Thymus (tissue), 11 donors: ENCODE results near the gene REPIN1. TPM values are rescaled to one million over a fixed set of nuclear protein-coding genes. Genes with fewer than 3 reads are reported as not detected.

Experiments used
- DNase-seq, 9 donors: peaks; one replicate each; pipeline ENCODE4 v3.0.0-alpha.2; 2013; ENCODE audit warnings: low spot score in 9 of 9, low read depth in 6 of 9, missing footprints in 1 of 9
- H3K27ac ChIP-seq, 2 donors: one replicate each; pipeline ENCODE4 v1.5.1; 2013; ENCODE audit warnings: control low read depth in 1 of 2, low read depth in 1 of 2, low read length in 1 of 2, mild to moderate bottlenecking in 1 of 2, moderate library complexity in 1 of 2
- H3K27me3 ChIP-seq, 2 donors: one replicate each; pipeline ENCODE4 v1.5.1; 2013; ENCODE audit warnings: low read length in 1 of 2; ENCODE audit not compliant: control insufficient read depth in 2 of 2, insufficient read depth in 1 of 2
- H3K36me3 ChIP-seq, 2 donors: one replicate each; pipeline ENCODE4 v1.5.1; 2013; ENCODE audit warnings: low read length in 1 of 2, mild to moderate bottlenecking in 1 of 2, moderate library complexity in 1 of 2; ENCODE audit not compliant: control insufficient read depth in 2 of 2, insufficient read depth in 2 of 2
- H3K4me1 ChIP-seq, 2 donors: one replicate each; pipeline ENCODE4 v1.5.1; 2013; ENCODE audit warnings: low read length in 2 of 2; ENCODE audit not compliant: control insufficient read depth in 2 of 2, insufficient read depth in 2 of 2
- H3K4me3 ChIP-seq, 2 donors: one replicate each; pipeline ENCODE4 v1.5.1; 2013; ENCODE audit warnings: low read length in 2 of 2, control low read depth in 1 of 2, mild to moderate bottlenecking in 1 of 2
- H3K9me3 ChIP-seq, 2 donors: one replicate each; pipeline ENCODE4 v1.5.1; 2013; ENCODE audit warnings: low read length in 1 of 2, mild to moderate bottlenecking in 1 of 2; ENCODE audit not compliant: control insufficient read depth in 2 of 2, insufficient read depth in 1 of 2
- WGBS: extraction: QIAGEN DNeasy Blood & Tissue Kit; methylation state at CpG from one replicate; pipeline ENCODE4 v1.1.7; 2013; 5-methylcytosine and 5-hydroxymethylcytosine counted together
- polyA plus RNA-seq: library from polyadenylated mRNA; stranded (reverse); fragments of 200-250 nt; gene quantifications from one replicate; pipeline ENCODE4 v1.2.3, GENCODE V29; 2013
- total RNA-seq: library from RNA; stranded (reverse); fragments of 120-200 nt; gene quantifications from one replicate; pipeline ENCODE4 v1.2.4, GENCODE V29; 2013
- donor health status: healthy.

Gene REPIN1
- total and polyA plus RNA-seq, 2 donors = 58.9 to 97.0 TPM

- Histone ChIP-seq H3K9me3 (peaks cover 0 to 3% of the 10 kb centered on the region in 2 donors), H3K27ac (peak overlapping the region; percentile 92 to 93), H3K4me1 (peaks cover 15 to 53% of the 10 kb centered on the region in 2 donors), H3K4me3 (peak overlapping the region; percentile 70 to 74), H3K36me3 (peaks cover 8 to 18% of the 10 kb centered on the region in 2 donors), H3K27me3 (no peaks in the 10 kb centered on the region)
- peak in 1 of 9 donors; percentile 47 for DNase-seq
- 35% methylated on average over 16 of the region's 16 CpGs for WGBS
Observed at GRCh38 chr7:150404172-150404804, 35.7 kb downstream of the REPIN1 start.

GRCh38 chr7:150404805-150405583 is 36.4 kb downstream of the REPIN1 start:
- under 1% methylated on average over 86 of the region's 86 CpGs for WGBS
- peak overlapping the region; percentile 70 to 74 for H3K4me3 ChIP-seq
- H3K36me3 ChIP-seq = peaks cover 11 to 19% of the 10 kb centered on the region in 2 donors

GRCh38 chr7:150405584-150406311 is 37.1 kb downstream of the REPIN1 start:
- no peaks in the 10 kb centered on the region for H3K27me3 ChIP-seq
- WGBS = 6% methylated on average over 35 of the region's 35 CpGs
- H3K4me3 ChIP-seq = peak overlapping the region; percentile 70 to 74
- peaks cover 15 to 55% of the 10 kb centered on the region in 2 donors for H3K4me1 ChIP-seq
- peaks cover 0 to 3% of the 10 kb centered on the region in 2 donors for H3K9me3 ChIP-seq
- peak overlapping the region; percentile 93 to 94 for H3K27ac ChIP-seq
- H3K36me3 ChIP-seq = peaks cover 19 to 27% of the 10 kb centered on the region in 2 donors
- DNase-seq = peak in 4 of 9 donors; percentile 33 to 66 (median 60)

More at GRCh38 chr7:150404805-150405583, 36.4 kb downstream of the REPIN1 start:
- Histone ChIP-seq H3K9me3 (peaks cover 0 to 3% of the 10 kb centered on the region in 2 donors), H3K27me3 (no peaks in the 10 kb centered on the region), H3K4me1 (peaks cover 15 to 55% of the 10 kb centered on the region in 2 donors), H3K27ac (peak overlapping the region; percentile 92 to 93)
- peak in 4 of 9 donors; percentile 71 to 89 (median 81) for DNase-seq

- DNase-seq = peak in 2 of 9 donors; percentile 41 to 66
- H3K4me1 ChIP-seq = peaks cover 15 to 55% of the 10 kb centered on the region in 2 donors
- H3K9me3 ChIP-seq = peaks cover 0 to under 1% of the 10 kb centered on the region in 2 donors
- peaks cover 24 to 32% of the 10 kb centered on the region in 2 donors for H3K36me3 ChIP-seq
- WGBS = 3% methylated on average over 2 of the region's 2 CpGs
- H3K4me3 ChIP-seq = peak overlapping the region; percentile 70 to 74
- H3K27ac ChIP-seq = peak overlapping the region; percentile 93 to 94
- H3K27me3 ChIP-seq = no peaks in the 10 kb centered on the region
Observed at GRCh38 chr7:150406312-150406566, 37.6 kb downstream of the REPIN1 start.

- DNase-seq = peak in 6 of 9 donors; percentile 58 to 87 (median 65)
- H3K27ac ChIP-seq = peak overlapping the region; percentile 93 to 94
- peaks cover 29 to 37% of the 10 kb centered on the region in 2 donors for H3K36me3 ChIP-seq
- H3K4me1 ChIP-seq = peaks cover 15 to 55% of the 10 kb centered on the region in 2 donors
- 37% methylated on average over 10 of the region's 10 CpGs for WGBS
- H3K9me3 ChIP-seq = no peaks in the 10 kb centered on the region
- peak overlapping the region; percentile 70 to 74 for H3K4me3 ChIP-seq
- no peaks in the 10 kb centered on the region for H3K27me3 ChIP-seq
Observed at GRCh38 chr7:150406567-150407421, 38.2 kb downstream of the REPIN1 start.

- Histone ChIP-seq H3K9me3 (no peaks in the 10 kb centered on the region), H3K4me1 (peaks cover 15 to 55% of the 10 kb centered on the region in 2 donors), H3K27ac (peak overlapping the region in 1 of 2 donors; percentile 93), H3K4me3 (no peak overlapping the region), H3K27me3 (no peaks in the 10 kb centered on the region), H3K36me3 (peaks cover 37 to 47% of the 10 kb centered on the region in 2 donors)
- no peak for DNase-seq
- WGBS = 99% methylated on average over 91 of the region's 91 CpGs
Observed at GRCh38 chr7:150407588-150408392, 39.2 kb downstream of the REPIN1 start.

- H3K4me3 ChIP-seq = no peak overlapping the region
- H3K4me1 ChIP-seq = peaks cover 15 to 49% of the 10 kb centered on the region in 2 donors
- H3K27ac ChIP-seq = peak overlapping the region in 1 of 2 donors; percentile 45
- no peak for DNase-seq
- H3K9me3 ChIP-seq = no peaks in the 10 kb centered on the region
- no peaks in the 10 kb centered on the region for H3K27me3 ChIP-seq
- H3K36me3 ChIP-seq = peaks cover 37 to 49% of the 10 kb centered on the region in 2 donors
- 90% methylated on average over 22 of the region's 22 CpGs for WGBS
Observed at GRCh38 chr7:150408393-150409299, 40.0 kb downstream of the REPIN1 start.
